Caco-2 (cell line): ENCODE measurements around the gene IL1RAPL1. TPM values are rescaled to one million over a fixed set of nuclear protein-coding genes. Genes with fewer than 3 reads are reported as not detected.

Experiments used
- BruUV-seq: library from RNA; stranded (reverse); fragments of 400-500 nt; replicated peaks from 2 replicates; lab custom pipeline; 2021; lab: Mats Ljungman, UMichigan
- CTCF ChIA-PET: fragments of 300-600 bp; sonication (Branson Sonifier 250); formaldehyde crosslinking; loops from one replicate; lab custom pipeline; 2022; ENCODE audit warnings: antibody characterized with exemption; lab: Charles Lee
- POLR2A ChIA-PET: fragments of 300-600 bp; sonication (Branson Sonifier 250); formaldehyde crosslinking; loops from one replicate; lab custom pipeline; 2022; ENCODE audit warnings: antibody characterized with exemption; lab: Charles Lee
- DNase-seq, 2 experiments: peaks; one replicate each; pipeline versions ENCODE4 v3.0.0 to v3.0.0-alpha.2; 2020 to 2022
- H3K27me3 ChIP-seq: replicated peaks from 2 replicates; pipeline ENCODE4 v1.6.0; 2011; ENCODE audit warnings: low read length; ENCODE audit not compliant: control insufficient read depth, insufficient read depth
- H3K36me3 ChIP-seq: 2 replicates; pipeline ENCODE4 v1.5.1; 2011; ENCODE audit warnings: low read length; ENCODE audit not compliant: control insufficient read depth, insufficient read depth
- H3K4me1 ChIP-seq: fragments of 250-450 bp; sonication (Bioruptor Pico); 2 replicates; pipeline ENCODE4 v1.5.1; 2020; ENCODE audit warnings: mild to moderate bottlenecking
- H3K4me3 ChIP-seq: 2 replicates; pipeline ENCODE4 v1.5.1; 2011; ENCODE audit warnings: low read depth, mild to moderate bottlenecking, control low read depth, low read length
- H3K9me3 ChIP-seq: fragments of 250-450 bp; sonication (Bioruptor Pico); 2 replicates; pipeline ENCODE4 v1.5.1; 2020; ENCODE audit warnings: mild to moderate bottlenecking, moderate library complexity
- H3K27ac Mint-ChIP-seq: one replicate; pipeline ENCODE4 v1.8.0; 2022; ENCODE audit warnings: mixed read lengths; ENCODE audit not compliant: unreplicated experiment
- H3K27me3 Mint-ChIP-seq: one replicate; pipeline ENCODE4 v1.8.0; 2022; ENCODE audit warnings: mixed read lengths; ENCODE audit not compliant: insufficient read depth, unreplicated experiment
- H3K36me3 Mint-ChIP-seq: one replicate; pipeline ENCODE4 v1.8.0; 2022; ENCODE audit warnings: mild to moderate bottlenecking, mixed read lengths; ENCODE audit not compliant: insufficient read depth, unreplicated experiment
- H3K4me1 Mint-ChIP-seq: one replicate; pipeline ENCODE4 v1.8.0; 2022; ENCODE audit warnings: low read depth, mixed read lengths; ENCODE audit not compliant: unreplicated experiment
- H3K4me3 Mint-ChIP-seq: one replicate; pipeline ENCODE4 v1.8.0; 2022; ENCODE audit warnings: mild to moderate bottlenecking, moderate library complexity, mixed read lengths; ENCODE audit not compliant: unreplicated experiment
- H3K9me3 Mint-ChIP-seq: one replicate; pipeline ENCODE4 v1.8.0; 2022; ENCODE audit warnings: mixed read lengths; ENCODE audit not compliant: unreplicated experiment
- CTCF ChIP-seq, 2 experiments: fragments of 200-600 bp in 1 of 2; IDR thresholded peaks; 1 replicate in 1 of 2; 2 replicates in 1 of 2; pipeline versions ENCODE4 v1.5.1 to v1.8.0; 2011 to 2022; ENCODE audit warnings: antibody characterized with exemption in 1 of 2, control low read depth in 1 of 2, inconsistent platforms in 1 of 2, low read depth in 1 of 2, low read length in 1 of 2, mild to moderate bottlenecking in 1 of 2, moderate library complexity in 1 of 2; ENCODE audit not compliant: insufficient read depth in 1 of 2, severe bottlenecking in 1 of 2, unreplicated experiment in 1 of 2
- intact Hi-C: fragments of 100-400 bp; cut with micrococcal nuclease; formaldehyde crosslinking; loops from one replicate; pipeline ENCODE4 v1.10.0; 2022; ENCODE audit not compliant: unreplicated experiment
- total RNA-seq: library from RNA; stranded (reverse); gene quantifications from 2 replicates; pipeline ENCODE4 v1.2.3, GENCODE V29; 2022

Gene IL1RAPL1
- total RNA-seq, 1 experiment from 2014 or later: not detected

- POLR2A ChIA-PET: no interaction called here
- 0 out of 2 replicates have a peak, but pooled peaks cover 4% of the 10 kb centered on the region for H3K4me1 ChIP-seq
- DNase-seq: no peak
- Mint-ChIP-seq H3K4me1 (peaks cover 11% of the 10 kb centered on the region), H3K27me3 (no peaks in the 10 kb centered on the region), H3K36me3 (no peaks in the 10 kb centered on the region), H3K27ac (no peak overlapping the region), H3K9me3 (no peaks in the 10 kb centered on the region), H3K4me3 (no peak overlapping the region)
- BruUV-seq: no TSS peak
- CTCF ChIA-PET: no interaction called here
- no peak for TF ChIP-seq CTCF (IDR thresholded peaks at IDR 0.05; ENCODE audit: insufficient read depth in 1 of 2, low read depth in 1 of 2, low read length in 1 of 2, severe bottlenecking in 1 of 2, unreplicated experiment in 1 of 2)
- no peaks in the 10 kb centered on the region for H3K9me3 ChIP-seq
- no peaks in the 10 kb centered on the region for H3K27me3 ChIP-seq
- no peaks in the 10 kb centered on the region for H3K36me3 ChIP-seq
- H3K4me3 ChIP-seq: no peak overlapping the region
- intact Hi-C loops: no loop called here
Measured at GRCh38 chrX:29491659-29492058, 904.4 kb downstream of the IL1RAPL1 start.

GRCh38 chrX:29496636-29497180 lies 909.5 kb downstream of the IL1RAPL1 start:
- Mint-ChIP-seq H3K27ac (no peak overlapping the region), H3K4me1 (no peaks in the 10 kb centered on the region), H3K27me3 (no peaks in the 10 kb centered on the region), H3K9me3 (no peaks in the 10 kb centered on the region), H3K36me3 (no peaks in the 10 kb centered on the region), H3K4me3 (no peak overlapping the region)
- H3K36me3 ChIP-seq: no peaks in the 10 kb centered on the region
- POLR2A ChIA-PET: no interaction called here
- TF ChIP-seq CTCF (IDR thresholded peaks at IDR 0.05; ENCODE audit: insufficient read depth in 1 of 2, low read depth in 1 of 2, low read length in 1 of 2, severe bottlenecking in 1 of 2, unreplicated experiment in 1 of 2): no peak
- BruUV-seq: no TSS peak
- DNase-seq: no peak
- no peak overlapping the region for H3K4me3 ChIP-seq
- no peaks in the 10 kb centered on the region for H3K27me3 ChIP-seq
- CTCF ChIA-PET: no interaction called here
- no peaks in the 10 kb centered on the region for H3K4me1 ChIP-seq
- H3K9me3 ChIP-seq: no peaks in the 10 kb centered on the region
- intact Hi-C loops: no loop called here

- no peak overlapping the region for H3K27ac Mint-ChIP-seq
- ChIA-PET POLR2A (no interaction called here), CTCF (no interaction called here)
- Histone ChIP-seq H3K4me3 (no peak overlapping the region), H3K9me3 (no peaks in the 10 kb centered on the region), H3K36me3 (no peaks in the 10 kb centered on the region), H3K27me3 (no peaks in the 10 kb centered on the region), H3K4me1 (no peaks in the 10 kb centered on the region)
- no peak for TF ChIP-seq CTCF (IDR thresholded peaks at IDR 0.05; ENCODE audit: insufficient read depth in 1 of 2, low read depth in 1 of 2, low read length in 1 of 2, severe bottlenecking in 1 of 2, unreplicated experiment in 1 of 2)
- H3K4me3 Mint-ChIP-seq: no peak overlapping the region
- no peaks in the 10 kb centered on the region for H3K36me3 Mint-ChIP-seq
- H3K4me1 Mint-ChIP-seq: no peaks in the 10 kb centered on the region
- H3K27me3 Mint-ChIP-seq: no peaks in the 10 kb centered on the region
- peaks cover 10% of the 10 kb centered on the region for H3K9me3 Mint-ChIP-seq
- BruUV-seq: no TSS peak
- intact Hi-C loops: no loop called here
- no peak for DNase-seq
Measured at GRCh38 chrX:29506729-29507128, 919.5 kb downstream of the IL1RAPL1 start.
